Mucosa of descending colon (tissue), 3 donors: ENCODE measurements around the gene ATRIP. TPM values are rescaled to one million over a fixed set of nuclear protein-coding genes. Genes with fewer than 3 reads are reported as not detected.
A peak's percentile ranks its signal among the peaks of the same experiment; 100 is the strongest.

ENCODE experiments used
- ATAC-seq: fragments of 200-7000 bp; cut with Tn5 transposase; one replicate; pipeline ENCODE4 v1.9.1; 2020; ENCODE audit warnings: mild to moderate bottlenecking, moderate library complexity
- DNase-seq, 3 donors: peaks; one replicate each; pipeline ENCODE4 v3.0.0-alpha.2; 2020
- H3K36me3 ChIP-seq: fragments of 200-600 bp; one replicate; pipeline ENCODE4 v1.8.0; 2021; ENCODE audit warnings: low read depth, mild to moderate bottlenecking
- H3K4me1 ChIP-seq: fragments of 200-600 bp; one replicate; pipeline ENCODE4 v1.8.0; 2021; ENCODE audit warnings: low read depth, mild to moderate bottlenecking
- H3K4me3 ChIP-seq: fragments of 200-600 bp; one replicate; pipeline ENCODE4 v1.8.0; 2021; ENCODE audit warnings: mild to moderate bottlenecking
- H3K9me3 ChIP-seq: fragments of 200-600 bp; one replicate; pipeline ENCODE4 v1.8.0; 2021; ENCODE audit warnings: mild to moderate bottlenecking
- CTCF ChIP-seq: fragments of 200-600 bp; IDR thresholded peaks from one replicate; pipeline ENCODE4 v1.8.0; 2022; ENCODE audit warnings: antibody characterized with exemption, mild to moderate bottlenecking
- intact Hi-C, 2 donors: fragments of 100-400 bp; cut with DNase I in 1 of 2; cut with micrococcal nuclease in 1 of 2; formaldehyde crosslinking; loops; one replicate each; pipeline versions ENCODE4 v1.11.0 to v1.11.1; 2022; cut with DNase I, micrococcal nuclease
- total RNA-seq, 3 donors: library from RNA; stranded (reverse); fragmentation: NEBNext Ultra II Directional in 2 of 3; extraction: Animal tissue kit (Norgen Biotek cat#: 25700) in 2 of 3; gene quantifications; one replicate each; pipeline versions ENCODE4 v1.2.1 to v1.2.4, GENCODE V29; 2021 to 2023
- donor health status: DM: no; HTN: no; CAD: no; lungs with moderate emphysema.
- donor health status: DM: no; HTN: no; CAD: no.
- donor health status: DM: no; HTN: yes; CAD: no.

The ATRIP gene
- total RNA-seq, 3 donors from 2014 or later, result 4.5 to 7.2 (median 6.2) TPM

- DNase-seq (no peak), ATAC-seq (no peak)
- H3K36me3 ChIP-seq, result no peaks in the 10 kb centered on the region
- H3K4me3 ChIP-seq, result no peak overlapping the region
- H3K4me1 ChIP-seq, result peaks cover 5% of the 10 kb centered on the region
- TF ChIP-seq CTCF, result no peak
- intact Hi-C loops, result no loop called here
- H3K9me3 ChIP-seq, result peaks cover 2% of the 10 kb centered on the region
Measured at GRCh38 chr3:48500656-48501055, 54.1 kb downstream of the ATRIP start.

GRCh38 chr3:48501196-48501595 lies 54.7 kb downstream of the ATRIP start:
- no peak for TF ChIP-seq CTCF
- intact Hi-C loops, result no loop called here
- ATAC-seq (no peak), DNase-seq (no peak)
- Histone ChIP-seq H3K4me1 (peaks cover 5% of the 10 kb centered on the region), H3K4me3 (no peak overlapping the region), H3K9me3 (peaks cover 2% of the 10 kb centered on the region), H3K36me3 (no peaks in the 10 kb centered on the region)

- H3K36me3 ChIP-seq, result no peaks in the 10 kb centered on the region
- DNase-seq, result no peak
Measured at GRCh38 chr3:48502121-48502520, 55.6 kb downstream of the ATRIP start.

GRCh38 chr3:48502728-48503168 lies 56.2 kb downstream of the ATRIP start:
- H3K9me3 ChIP-seq, result peaks cover 2% of the 10 kb centered on the region
- no peak for ATAC-seq
- intact Hi-C loops, result no loop called here
- H3K4me1 ChIP-seq, result peaks cover 9% of the 10 kb centered on the region
- no peak for TF ChIP-seq CTCF
- peak in 1 of 3 donors; percentile 37 for DNase-seq
- H3K36me3 ChIP-seq, result no peaks in the 10 kb centered on the region
- no peak overlapping the region for H3K4me3 ChIP-seq

More at GRCh38 chr3:48502121-48502520, 55.6 kb downstream of the ATRIP start:
- Histone ChIP-seq H3K4me1 (peaks cover 5% of the 10 kb centered on the region), H3K9me3 (peaks cover 2% of the 10 kb centered on the region), H3K4me3 (no peak overlapping the region)
- intact Hi-C loops, result no loop called here
- ATAC-seq, result no peak
- TF ChIP-seq CTCF, result no peak

GRCh38 chr3:48503401-48504050 lies 57.0 kb downstream of the ATRIP start:
- ATAC-seq (peak; percentile 29), DNase-seq (peak; percentile 37 to 71 (median 47))
- peak overlapping the region; percentile 33 for H3K4me3 ChIP-seq
- intact Hi-C loops, result no loop called here
- no peaks in the 10 kb centered on the region for H3K9me3 ChIP-seq
- H3K36me3 ChIP-seq, result no peaks in the 10 kb centered on the region
- peaks cover 11% of the 10 kb centered on the region for H3K4me1 ChIP-seq
- no peak for TF ChIP-seq CTCF
